ENCODE measurements around the gene TAGLN2.

DNA sequence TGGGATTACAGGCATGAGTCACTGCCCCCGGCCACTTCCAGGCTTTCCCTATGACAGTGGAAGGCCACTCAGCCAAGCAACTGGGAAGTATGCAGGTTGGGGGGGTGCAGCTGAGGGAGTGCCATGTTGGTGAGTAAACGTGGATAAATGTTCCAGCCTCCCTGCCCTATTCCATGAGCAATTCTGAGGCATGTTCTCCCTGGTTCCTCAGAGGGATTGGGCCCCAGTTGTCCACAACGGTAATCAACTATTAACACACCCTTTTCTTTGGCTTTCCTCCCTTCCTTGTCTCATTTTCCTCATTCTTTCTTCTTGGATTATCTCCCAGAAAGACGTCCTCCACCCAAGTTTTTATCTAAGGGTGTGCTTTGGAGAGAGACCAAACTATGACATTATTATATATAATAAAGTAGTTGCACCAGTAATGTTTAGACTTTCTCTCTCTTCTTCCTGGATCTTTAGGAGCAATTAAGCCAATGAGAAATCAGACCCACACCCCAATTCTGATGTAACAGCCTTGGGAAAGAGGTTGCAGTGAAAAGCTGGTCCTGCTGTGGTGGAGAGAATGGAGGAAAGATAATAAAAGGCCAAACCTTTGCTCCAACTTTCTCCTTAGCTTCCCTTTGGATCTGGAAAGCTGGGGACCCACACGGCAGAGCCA lies 35.5 kb upstream of the TAGLN2 start:
- TF ChIP-seq GATA2 (IDR thresholded peaks at IDR 0.05; ENCODE audit: low read depth, low read length) (no peak), GATA3 (IDR thresholded peaks at IDR 0.05; ENCODE audit: low read depth, low read length) (no peak)

Measured in SH-SY5Y (cell line).